CD14-positive monocyte (primary cell): ENCODE results near the gene HOXA11. TPM values are rescaled to one million over a fixed set of nuclear protein-coding genes. Genes with fewer than 3 reads are reported as not detected.

ENCODE experiments used
- DNase-seq, 3 donors: peaks; one replicate each; pipeline ENCODE4 v3.0.0-alpha.2; 2011 to 2022
- H2AFZ ChIP-seq: 2 replicates; pipeline ENCODE4 v1.6.0; 2012; ENCODE audit warnings: mild to moderate bottlenecking, low read depth, low read length, inconsistent platforms; ENCODE audit not compliant: insufficient read depth, poor library complexity, severe bottlenecking
- H3K27ac ChIP-seq, 2 donors: 1 replicate in 1 of 2; 2 replicates in 1 of 2; pipeline ENCODE4 v1.5.1; 2012 to 2013; ENCODE audit warnings: low read length in 2 of 2, control low read depth in 1 of 2, inconsistent platforms in 1 of 2, low read depth in 1 of 2, mild to moderate bottlenecking in 1 of 2
- H3K27me3 ChIP-seq, 2 donors: one replicate each; pipeline versions ENCODE4 v1.6.0 to v1.6.1; 2011 to 2013; ENCODE audit warnings: low read length in 2 of 2; ENCODE audit not compliant: control insufficient read depth in 2 of 2, insufficient read depth in 2 of 2
- H3K36me3 ChIP-seq, 2 donors: replicated peaks in 1 of 2; 1 replicate in 1 of 2; 2 replicates in 1 of 2; pipeline versions ENCODE4 v1.5.1 to v1.6.1; 2012 to 2013; ENCODE audit warnings: low read length in 2 of 2, control low read depth in 1 of 2, inconsistent platforms in 1 of 2, mild to moderate bottlenecking in 1 of 2; ENCODE audit not compliant: insufficient read depth in 2 of 2, control insufficient read depth in 1 of 2
- H3K4me1 ChIP-seq, 2 donors: 1 replicate in 1 of 2; 2 replicates in 1 of 2; pipeline versions ENCODE4 v1.5.1 to v1.6.1; 2012 to 2013; ENCODE audit warnings: low read length in 2 of 2, control low read depth in 1 of 2, inconsistent platforms in 1 of 2, mild to moderate bottlenecking in 1 of 2, moderate library complexity in 1 of 2; ENCODE audit not compliant: insufficient read depth in 2 of 2, control insufficient read depth in 1 of 2
- H3K4me2 ChIP-seq: replicated peaks from 2 replicates; pipeline ENCODE3; 2012; ENCODE audit warnings: low read length, moderate library complexity, mild to moderate bottlenecking; ENCODE audit not compliant: poor library complexity, severe bottlenecking; ENCODE audit errors: extremely low read depth
- H3K4me3 ChIP-seq, 3 experiments: fragments of 200-600 bp in 1 of 3; sonication (generic) in 1 of 3; replicated peaks in 1 of 3; 1 replicate in 2 of 3; 2 replicates in 1 of 3; pipeline ENCODE4 v1.5.1; 2011 to 2013; ENCODE audit warnings: low read length in 3 of 3, mild to moderate bottlenecking in 3 of 3, control low read depth in 2 of 3, low read depth in 2 of 3, inconsistent platforms in 1 of 3, moderate library complexity in 1 of 3
- H3K79me2 ChIP-seq: 2 replicates; pipeline ENCODE4 v1.6.0; 2012; ENCODE audit warnings: mild to moderate bottlenecking, control low read depth, inconsistent platforms, low read length, moderate library complexity; ENCODE audit not compliant: insufficient read depth
- H3K9ac ChIP-seq: 2 replicates; pipeline ENCODE4 v1.6.0; 2017; ENCODE audit warnings: low read length, mild to moderate bottlenecking; ENCODE audit not compliant: insufficient read depth, poor library complexity, severe bottlenecking
- H3K9me3 ChIP-seq, 2 donors: replicated peaks in 1 of 2; 1 replicate in 1 of 2; 2 replicates in 1 of 2; pipeline versions ENCODE4 v1.5.1 to v1.6.1; 2012 to 2013; ENCODE audit warnings: low read length in 2 of 2, control low read depth in 1 of 2; ENCODE audit not compliant: control insufficient read depth in 1 of 2, insufficient read depth in 1 of 2
- H4K20me1 ChIP-seq: 2 replicates; pipeline ENCODE4 v1.6.0; 2012; ENCODE audit warnings: mild to moderate bottlenecking, low read length, control low read depth, moderate library complexity; ENCODE audit not compliant: insufficient read depth
- H3K27ac Mint-ChIP-seq, 7 donors: one replicate each; pipeline ENCODE4 v1.8.0; 2020; ENCODE audit warnings: mild to moderate bottlenecking in 7 of 7, mixed read lengths in 7 of 7, moderate library complexity in 6 of 7, inconsistent platforms in 2 of 7
- H3K27me3 Mint-ChIP-seq, 3 donors: one replicate each; pipeline ENCODE4 v1.8.0; 2021 to 2022; ENCODE audit warnings: low read depth in 3 of 3, mild to moderate bottlenecking in 3 of 3, mixed read lengths in 3 of 3, moderate library complexity in 3 of 3, inconsistent platforms in 1 of 3
- H3K36me3 Mint-ChIP-seq, 2 donors: one replicate each; pipeline ENCODE4 v1.8.0; 2020; ENCODE audit warnings: mixed read lengths in 2 of 2, inconsistent platforms in 1 of 2, mild to moderate bottlenecking in 1 of 2
- H3K4me1 Mint-ChIP-seq: one replicate; pipeline ENCODE4 v1.8.0; 2020; ENCODE audit warnings: mild to moderate bottlenecking, mixed read lengths
- H3K4me3 Mint-ChIP-seq, 2 donors: one replicate each; pipeline ENCODE4 v1.8.0; 2020; ENCODE audit warnings: mild to moderate bottlenecking in 2 of 2, mixed read lengths in 2 of 2, moderate library complexity in 1 of 2
- H3K9me3 Mint-ChIP-seq, 7 donors: one replicate each; pipeline ENCODE4 v1.8.0; 2020 to 2022; ENCODE audit warnings: mixed read lengths in 7 of 7, mild to moderate bottlenecking in 6 of 7, moderate library complexity in 6 of 7, inconsistent platforms in 2 of 7
- WGBS: methylation state at CpG from one replicate; pipeline ENCODE4 v1.1.5; 2013; ENCODE audit warnings: missing lambda C conversion rate; ENCODE audit not compliant: insufficient coverage; 5-methylcytosine and 5-hydroxymethylcytosine counted together
- intact Hi-C, 2 donors: fragments of 100-400 bp; cut with micrococcal nuclease; formaldehyde crosslinking; loops; one replicate each; pipeline versions ENCODE4 v1.15.0 to v1.15.1; 2023
- polyA plus RNA-seq, 3 donors: library from polyadenylated mRNA; depleted of rRNA in 1 of 3; unstranded in 2 of 3; stranded (reverse) in 1 of 3; fragments of 300-500 nt in 2 of 3; fragments of >200 nt in 1 of 3; fragmentation: Illumina TruSeq in 2 of 3; gene quantifications; 1 replicate in 2 of 3; 2 replicates in 1 of 3; pipeline ENCODE4 v1.2.3, GENCODE V29; 2012 to 2021
- TF ChIP-seq, protein P1 (sequence below): fragments of 200-600 bp; IDR thresholded peaks from one replicate; pipeline ENCODE4 v1.8.0; 2022; ENCODE audit warnings: antibody characterized with exemption, mild to moderate bottlenecking

Gene HOXA11
- polyA plus RNA-seq, 3 donors, result not detected

DNA sequence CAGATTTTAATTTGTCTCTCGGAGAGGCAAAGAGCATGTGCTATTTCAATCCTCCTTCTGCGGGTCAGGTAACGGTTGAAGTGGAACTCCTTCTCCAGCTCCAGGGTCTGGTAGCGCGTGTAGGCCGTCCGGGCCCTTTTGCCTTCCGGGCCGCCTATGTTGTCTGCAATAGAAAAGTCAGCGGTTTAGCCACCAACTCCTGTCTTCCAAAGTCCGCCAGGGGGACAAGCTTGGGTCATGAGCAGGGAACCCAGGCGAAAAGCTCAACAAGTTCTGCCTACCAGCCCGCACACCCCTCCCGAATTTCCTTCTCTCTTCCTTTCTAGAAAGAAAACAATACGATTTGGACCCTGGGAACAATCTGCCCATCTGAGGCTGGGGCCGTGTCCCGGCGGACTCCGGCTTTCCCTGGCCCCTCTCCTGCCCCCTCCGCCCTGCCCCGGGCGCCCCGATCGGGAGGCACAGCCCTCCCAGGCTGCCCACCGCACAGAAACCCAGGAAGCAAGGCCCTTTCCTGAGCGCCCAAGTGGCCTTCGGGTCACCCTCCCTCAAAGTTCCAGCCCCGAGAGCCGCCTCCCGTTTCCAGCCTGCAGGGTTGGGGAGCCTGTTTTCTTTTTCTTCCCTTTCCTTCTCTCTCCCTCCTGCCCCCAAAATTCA is 43.0 kb downstream of the HOXA11 start:
- H3K4me1 Mint-ChIP-seq, result peaks cover 11% of the 10 kb centered on the region
- H3K36me3 Mint-ChIP-seq, result peaks cover under 1 to 5% of the 10 kb centered on the region in 2 donors
- peaks cover 39 to 59% (median 48%) of the 10 kb centered on the region in 3 donors for H3K27me3 Mint-ChIP-seq
- TF ChIP-seq, protein P1, sequence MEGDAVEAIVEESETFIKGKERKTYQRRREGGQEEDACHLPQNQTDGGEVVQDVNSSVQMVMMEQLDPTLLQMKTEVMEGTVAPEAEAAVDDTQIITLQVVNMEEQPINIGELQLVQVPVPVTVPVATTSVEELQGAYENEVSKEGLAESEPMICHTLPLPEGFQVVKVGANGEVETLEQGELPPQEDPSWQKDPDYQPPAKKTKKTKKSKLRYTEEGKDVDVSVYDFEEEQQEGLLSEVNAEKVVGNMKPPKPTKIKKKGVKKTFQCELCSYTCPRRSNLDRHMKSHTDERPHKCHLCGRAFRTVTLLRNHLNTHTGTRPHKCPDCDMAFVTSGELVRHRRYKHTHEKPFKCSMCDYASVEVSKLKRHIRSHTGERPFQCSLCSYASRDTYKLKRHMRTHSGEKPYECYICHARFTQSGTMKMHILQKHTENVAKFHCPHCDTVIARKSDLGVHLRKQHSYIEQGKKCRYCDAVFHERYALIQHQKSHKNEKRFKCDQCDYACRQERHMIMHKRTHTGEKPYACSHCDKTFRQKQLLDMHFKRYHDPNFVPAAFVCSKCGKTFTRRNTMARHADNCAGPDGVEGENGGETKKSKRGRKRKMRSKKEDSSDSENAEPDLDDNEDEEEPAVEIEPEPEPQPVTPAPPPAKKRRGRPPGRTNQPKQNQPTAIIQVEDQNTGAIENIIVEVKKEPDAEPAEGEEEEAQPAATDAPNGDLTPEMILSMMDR, result no peak
- Histone ChIP-seq H3K4me1 (peaks cover 3 to 4% of the 10 kb centered on the region in 2 donors), H3K9me3 (peaks cover 14 to 22% of the 10 kb centered on the region in 2 donors), H3K9ac (no peak overlapping the region), H3K79me2 (no peaks in the 10 kb centered on the region), H4K20me1 (no peaks in the 10 kb centered on the region), H3K4me3 (peak overlapping the region; percentile 27 to 70 (median 29)), H3K27ac (no peak overlapping the region), H2AFZ (peak overlapping the region; percentile 53), H3K36me3 (no peaks in the 10 kb centered on the region), H3K27me3 (peaks cover 18 to 51% of the 10 kb centered on the region in 2 donors), H3K4me2 (peak overlapping the region; percentile 67)
- H3K4me3 Mint-ChIP-seq, result peak overlapping the region; percentile 81 to 88
- 86% methylated on average over 29 of the region's 30 CpGs for WGBS
- DNase-seq, result no peak
- peaks cover 13 to 39% (median 31%) of the 10 kb centered on the region in 7 donors for H3K9me3 Mint-ChIP-seq
- intact Hi-C loops, result loop anchor here in 1 of 2 donors (5.0 kb wide), 1 partner anchor 280 kb away; the partner anchor contains the start of gene SKAP2
- peak overlapping the region in 1 of 7 donors; percentile 76 for H3K27ac Mint-ChIP-seq

DNA sequence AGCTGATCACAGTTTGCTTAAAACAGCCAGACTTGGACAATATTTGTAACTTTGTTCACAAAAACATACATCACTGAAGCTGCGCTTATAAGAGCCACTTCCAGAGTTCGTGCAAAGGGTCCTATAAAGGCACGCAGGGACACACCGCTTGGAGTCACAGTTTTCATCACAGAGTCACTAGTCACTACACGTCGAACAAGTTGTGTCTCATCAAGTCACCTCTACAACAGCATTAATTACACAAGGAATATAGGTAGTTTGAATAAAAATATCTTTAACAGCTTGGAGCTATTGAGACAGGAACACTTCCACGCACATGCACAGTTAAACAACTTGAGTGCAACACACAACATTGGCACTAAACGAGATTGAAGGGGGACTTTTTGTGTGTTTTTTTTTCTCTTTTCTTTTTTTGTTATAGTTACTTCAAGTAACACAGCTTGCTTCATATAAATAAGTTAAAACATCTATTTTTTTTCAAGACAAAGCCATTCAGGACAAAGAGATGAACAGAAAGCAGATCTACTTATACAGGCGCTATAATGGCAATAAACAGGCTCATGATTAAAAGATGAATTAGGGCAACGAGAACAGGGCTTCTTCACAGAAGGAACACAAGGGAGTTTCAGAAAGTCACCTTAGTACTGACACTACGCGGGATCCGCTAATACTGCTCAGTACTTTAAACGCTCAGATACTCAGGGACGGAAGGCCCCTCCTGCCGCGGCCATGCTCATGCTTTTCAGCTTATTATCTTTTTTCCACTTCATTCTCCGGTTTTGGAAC is 43.7 kb downstream of the HOXA11 start:
- no peak overlapping the region for H3K27ac Mint-ChIP-seq
- peaks cover 13% of the 10 kb centered on the region for H3K4me1 Mint-ChIP-seq

More for the DNA sequence above, 43.7 kb downstream of the HOXA11 start:
- Histone ChIP-seq H2AFZ (no peak overlapping the region), H3K79me2 (no peaks in the 10 kb centered on the region), H3K9ac (no peak overlapping the region), H3K4me1 (peaks cover 6 to 8% of the 10 kb centered on the region in 2 donors), H3K27ac (no peak overlapping the region), H3K27me3 (peaks cover 14 to 51% of the 10 kb centered on the region in 2 donors), H3K4me2 (no peak overlapping the region), H3K36me3 (no peaks in the 10 kb centered on the region), H3K4me3 (peak overlapping the region in 1 of 3 experiments; percentile 70), H4K20me1 (no peaks in the 10 kb centered on the region), H3K9me3 (peaks cover 6 to 22% of the 10 kb centered on the region in 2 donors)
- no peak for DNase-seq
- TF ChIP-seq, protein P1, result no peak
- peak overlapping the region; percentile 81 to 88 for H3K4me3 Mint-ChIP-seq
- peaks cover 13 to 39% (median 26%) of the 10 kb centered on the region in 7 donors for H3K9me3 Mint-ChIP-seq
- intact Hi-C loops, result loop anchor here in 1 of 2 donors (5.0 kb wide), 1 partner anchor 279 kb away; the partner anchor contains the start of gene SKAP2
- H3K36me3 Mint-ChIP-seq, result no peaks in the 10 kb centered on the region
- H3K27me3 Mint-ChIP-seq, result peaks cover 31 to 57% (median 41%) of the 10 kb centered on the region in 3 donors
- 96% methylated on average over 13 of the region's 18 CpGs for WGBS
